Thoracic aorta (tissue), 2 donors: ENCODE data around the gene KLHL1. TPM values are rescaled to one million over a fixed set of nuclear protein-coding genes. Genes with fewer than 3 reads are reported as not detected.

Experiments
- ATAC-seq: fragments of 150-250 bp; one replicate; pipeline ENCODE4 v1.8.0; 2017; ENCODE audit warnings: low read depth; ENCODE audit not compliant: insufficient number of reproducible peaks, low FRiP score
- DNase-seq: peaks from one replicate; pipeline ENCODE4 v3.0.0-alpha.2; 2020; ENCODE audit warnings: low spot score
- H3K27ac ChIP-seq, 2 donors: fragments of 200-600 bp; sonication (generic); 1 replicate in 1 of 2; 2 replicates in 1 of 2; pipeline ENCODE4 v1.5.1; 2016; ENCODE audit warnings: mild to moderate bottlenecking in 2 of 2, moderate library complexity in 2 of 2
- H3K27me3 ChIP-seq: fragments of 200-600 bp; sonication (generic); replicated peaks from 2 replicates; pipeline ENCODE4 v1.6.0; 2016; ENCODE audit warnings: mild to moderate bottlenecking; ENCODE audit not compliant: insufficient read depth
- H3K36me3 ChIP-seq: fragments of 200-600 bp; sonication (generic); one replicate; pipeline ENCODE4 v1.5.1; 2016
- H3K4me1 ChIP-seq, 2 donors: fragments of 200-600 bp; sonication (generic); 1 replicate in 1 of 2; 2 replicates in 1 of 2; pipeline versions ENCODE4 v1.5.1 to v1.6.0; 2016; ENCODE audit warnings: low read depth in 2 of 2, mild to moderate bottlenecking in 1 of 2; ENCODE audit not compliant: control insufficient read depth in 1 of 2
- H3K4me3 ChIP-seq: fragments of 200-600 bp; sonication (generic); 2 replicates; pipeline ENCODE4 v1.5.1; 2016; ENCODE audit warnings: mild to moderate bottlenecking
- H3K9me3 ChIP-seq: fragments of 200-600 bp; sonication (generic); 2 replicates; pipeline ENCODE4 v1.5.1; 2016
- total RNA-seq, 2 donors: library from RNA; depleted of rRNA; stranded (reverse); fragments of >200 nt; gene quantifications; one replicate each; pipeline versions ENCODE4 v1.1.0 to v1.2.3, GENCODE V29; 2016
- TF ChIP-seq, protein P1 (sequence below): fragments of 200-600 bp; sonication (generic); IDR thresholded peaks from one replicate; pipeline ENCODE4 v1.5.1; 2019; ENCODE audit warnings: antibody characterized with exemption

Gene KLHL1
- total RNA-seq, 2 donors from 2014 or later: not detected

DNA sequence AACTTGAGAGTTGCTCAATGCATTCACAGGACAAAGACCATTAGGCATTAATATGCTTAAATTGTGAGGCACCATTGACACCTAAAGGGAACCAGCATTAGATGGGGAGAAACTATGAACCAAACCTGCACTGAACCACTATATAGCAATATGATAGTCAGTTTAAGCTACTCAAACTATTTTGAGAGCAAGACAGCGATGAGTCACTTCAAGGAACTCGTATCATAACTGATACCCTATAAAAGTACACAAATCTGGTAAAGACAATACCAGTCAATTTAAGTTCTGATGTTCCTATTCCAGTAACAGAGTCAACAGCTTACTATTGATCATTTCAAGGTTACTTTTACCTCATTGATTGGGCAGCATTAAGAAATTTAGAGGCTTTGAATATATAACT is 151.9 kb downstream of the KLHL1 start:
- TF ChIP-seq, protein P1, sequence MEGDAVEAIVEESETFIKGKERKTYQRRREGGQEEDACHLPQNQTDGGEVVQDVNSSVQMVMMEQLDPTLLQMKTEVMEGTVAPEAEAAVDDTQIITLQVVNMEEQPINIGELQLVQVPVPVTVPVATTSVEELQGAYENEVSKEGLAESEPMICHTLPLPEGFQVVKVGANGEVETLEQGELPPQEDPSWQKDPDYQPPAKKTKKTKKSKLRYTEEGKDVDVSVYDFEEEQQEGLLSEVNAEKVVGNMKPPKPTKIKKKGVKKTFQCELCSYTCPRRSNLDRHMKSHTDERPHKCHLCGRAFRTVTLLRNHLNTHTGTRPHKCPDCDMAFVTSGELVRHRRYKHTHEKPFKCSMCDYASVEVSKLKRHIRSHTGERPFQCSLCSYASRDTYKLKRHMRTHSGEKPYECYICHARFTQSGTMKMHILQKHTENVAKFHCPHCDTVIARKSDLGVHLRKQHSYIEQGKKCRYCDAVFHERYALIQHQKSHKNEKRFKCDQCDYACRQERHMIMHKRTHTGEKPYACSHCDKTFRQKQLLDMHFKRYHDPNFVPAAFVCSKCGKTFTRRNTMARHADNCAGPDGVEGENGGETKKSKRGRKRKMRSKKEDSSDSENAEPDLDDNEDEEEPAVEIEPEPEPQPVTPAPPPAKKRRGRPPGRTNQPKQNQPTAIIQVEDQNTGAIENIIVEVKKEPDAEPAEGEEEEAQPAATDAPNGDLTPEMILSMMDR: no peak
- Histone ChIP-seq H3K4me1 (no peaks in the 10 kb centered on the region), H3K27ac (no peak overlapping the region), H3K4me3 (no peak overlapping the region), H3K9me3 (no peaks in the 10 kb centered on the region), H3K27me3 (no peaks in the 10 kb centered on the region), H3K36me3 (no peaks in the 10 kb centered on the region)
- DNase-seq (no peak), ATAC-seq (no peak)

DNA sequence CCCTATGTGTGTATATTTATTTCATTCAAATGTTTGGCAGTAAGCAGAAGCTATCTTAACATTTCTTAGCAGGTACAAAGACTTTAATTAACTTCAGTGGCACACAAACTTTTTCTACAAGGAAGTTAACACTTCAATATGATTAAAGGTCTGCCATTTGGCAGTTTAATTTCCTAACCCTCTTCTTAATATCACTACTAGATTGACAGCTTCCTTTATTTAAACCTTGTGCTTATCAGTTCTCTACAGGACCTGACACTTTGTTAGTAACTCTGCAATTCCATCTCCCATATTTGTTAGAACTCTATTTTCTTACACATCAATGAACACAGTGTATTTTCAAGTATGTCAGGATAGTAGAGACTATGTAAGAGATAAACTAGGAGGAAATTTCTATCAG is 153.0 kb downstream of the KLHL1 start:
- ATAC-seq (no peak), DNase-seq (no peak)
- Histone ChIP-seq H3K9me3 (no peaks in the 10 kb centered on the region), H3K36me3 (no peaks in the 10 kb centered on the region), H3K4me1 (no peaks in the 10 kb centered on the region), H3K27ac (no peak overlapping the region), H3K4me3 (no peak overlapping the region), H3K27me3 (no peaks in the 10 kb centered on the region)
- TF ChIP-seq, protein P1: no peak

DNA sequence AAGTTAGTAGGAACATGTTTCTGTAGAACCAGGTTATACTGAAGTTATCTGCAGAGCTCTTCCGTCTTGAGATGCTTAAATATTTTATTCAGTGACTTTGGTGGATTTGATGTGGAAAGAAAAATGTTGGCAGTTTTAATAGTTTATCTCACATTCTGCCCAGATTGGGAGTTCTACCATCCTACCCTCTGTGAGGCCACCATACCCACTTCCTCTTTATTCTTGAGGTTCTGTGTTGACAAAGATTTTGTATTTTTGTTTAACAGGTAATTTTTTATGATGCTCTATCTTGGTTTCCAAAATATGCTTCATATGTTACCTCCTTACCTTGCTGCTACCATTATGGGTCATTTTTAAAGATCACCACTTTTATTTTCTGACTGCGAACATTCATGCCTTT is 156.8 kb downstream of the KLHL1 start:
- Histone ChIP-seq H3K4me3 (no peak overlapping the region), H3K9me3 (no peaks in the 10 kb centered on the region), H3K36me3 (no peaks in the 10 kb centered on the region), H3K4me1 (no peaks in the 10 kb centered on the region), H3K27ac (no peak overlapping the region), H3K27me3 (no peaks in the 10 kb centered on the region)
- TF ChIP-seq, protein P1: no peak
- DNase-seq: no peak
- no peak for ATAC-seq

DNA sequence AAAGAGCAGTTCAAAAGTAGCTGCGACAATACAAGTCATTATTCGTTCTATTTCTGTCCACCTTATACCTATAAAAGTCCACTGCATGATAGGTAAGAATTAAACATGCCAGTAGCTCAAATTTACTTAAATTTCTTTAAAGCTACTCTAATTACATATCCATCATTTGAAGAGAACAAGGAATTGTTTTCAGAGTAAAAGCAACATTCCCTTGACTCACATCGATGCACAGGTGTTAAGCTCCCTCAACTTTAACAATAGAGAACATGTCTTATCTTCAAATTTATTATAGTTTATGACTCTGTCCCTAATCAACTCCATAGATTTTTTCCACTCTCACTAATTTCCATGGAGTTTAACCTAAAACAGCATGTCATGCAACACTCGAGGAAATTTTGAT is 158.1 kb downstream of the KLHL1 start:
- no peak for DNase-seq
- H3K27me3 ChIP-seq: no peaks in the 10 kb centered on the region
- no peak overlapping the region for H3K27ac ChIP-seq
- no peaks in the 10 kb centered on the region for H3K36me3 ChIP-seq
- ATAC-seq: no peak
- no peaks in the 10 kb centered on the region for H3K4me1 ChIP-seq
- TF ChIP-seq, protein P1: no peak
- H3K9me3 ChIP-seq: no peaks in the 10 kb centered on the region
- no peak overlapping the region for H3K4me3 ChIP-seq

DNA sequence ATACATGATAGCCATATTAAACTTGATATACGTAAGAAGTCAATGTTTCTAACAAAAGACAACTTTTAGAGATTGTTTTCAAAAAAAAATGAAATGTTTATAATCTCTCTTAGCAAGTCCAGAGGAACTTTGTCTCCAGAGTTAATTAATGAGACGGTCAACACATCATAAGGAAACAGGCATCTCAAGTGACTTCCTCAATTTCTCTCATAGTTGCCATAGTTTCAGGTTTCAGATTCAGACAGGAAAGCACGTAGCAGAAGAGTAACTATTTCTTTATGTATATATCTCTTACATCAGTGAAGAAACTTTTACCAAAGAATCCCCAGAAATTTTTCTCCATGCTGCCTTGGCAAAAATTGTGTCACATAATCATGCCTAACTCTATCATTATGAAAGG is 160.2 kb downstream of the KLHL1 start:
- no peaks in the 10 kb centered on the region for H3K9me3 ChIP-seq
- H3K4me3 ChIP-seq: no peak overlapping the region
- DNase-seq (no peak), ATAC-seq (no peak)
- no peaks in the 10 kb centered on the region for H3K4me1 ChIP-seq
- H3K27me3 ChIP-seq: no peaks in the 10 kb centered on the region
- no peak overlapping the region for H3K27ac ChIP-seq
- H3K36me3 ChIP-seq: no peaks in the 10 kb centered on the region
- TF ChIP-seq, protein P1: no peak
